RWPE2 (cell line): Measurements from ENCODE around the gene MED16.

ENCODE experiments used
- ATAC-seq: fragments of 200-7000 bp; cut with Tn5 transposase; 3 replicates; pipeline ENCODE4 v1.9.1; 2021; ENCODE audit warnings: low read depth
- DNase-seq: peaks from one replicate; pipeline ENCODE4 v3.0.0-alpha.2; 2020; ENCODE audit warnings: low spot score
- H3K27ac ChIP-seq: fragments of 450-650 bp; 2 replicates; pipeline ENCODE4 v1.5.1; 2017; ENCODE audit warnings: mild to moderate bottlenecking; ENCODE audit not compliant: poor library complexity, severe bottlenecking
- H3K27me3 ChIP-seq: fragments of 250-450 bp; sonication (Bioruptor Pico); 2 replicates; pipeline ENCODE4 v1.5.1; 2021; ENCODE audit warnings: mild to moderate bottlenecking, moderate library complexity; ENCODE audit not compliant: insufficient read depth, poor library complexity, severe bottlenecking
- H3K36me3 ChIP-seq: fragments of 250-450 bp; sonication (Bioruptor Pico); 2 replicates; pipeline ENCODE4 v1.5.1; 2020; ENCODE audit warnings: low read depth, mild to moderate bottlenecking, moderate library complexity
- H3K4me1 ChIP-seq: fragments of 250-450 bp; sonication (Bioruptor Pico); 2 replicates; pipeline ENCODE4 v1.5.1; 2021; ENCODE audit warnings: mild to moderate bottlenecking, moderate library complexity; ENCODE audit not compliant: insufficient read depth, poor library complexity, severe bottlenecking
- H3K4me3 ChIP-seq: fragments of 250-450 bp; sonication (Bioruptor Pico); 2 replicates; pipeline ENCODE4 v1.5.1; 2021; ENCODE audit warnings: mild to moderate bottlenecking, moderate library complexity; ENCODE audit not compliant: severe bottlenecking
- H3K9me3 ChIP-seq: fragments of 250-450 bp; sonication (Bioruptor Pico); 2 replicates; pipeline ENCODE4 v1.5.1; 2021; ENCODE audit warnings: mild to moderate bottlenecking, moderate library complexity; ENCODE audit not compliant: severe bottlenecking
- TF ChIP-seq, protein P1 (sequence below): fragments of 450-650 bp; IDR thresholded peaks from one replicate; pipeline ENCODE4 v1.5.1; 2017; ENCODE audit warnings: mild to moderate bottlenecking, moderate library complexity; ENCODE audit not compliant: poor library complexity, severe bottlenecking

Gene MED16

DNA sequence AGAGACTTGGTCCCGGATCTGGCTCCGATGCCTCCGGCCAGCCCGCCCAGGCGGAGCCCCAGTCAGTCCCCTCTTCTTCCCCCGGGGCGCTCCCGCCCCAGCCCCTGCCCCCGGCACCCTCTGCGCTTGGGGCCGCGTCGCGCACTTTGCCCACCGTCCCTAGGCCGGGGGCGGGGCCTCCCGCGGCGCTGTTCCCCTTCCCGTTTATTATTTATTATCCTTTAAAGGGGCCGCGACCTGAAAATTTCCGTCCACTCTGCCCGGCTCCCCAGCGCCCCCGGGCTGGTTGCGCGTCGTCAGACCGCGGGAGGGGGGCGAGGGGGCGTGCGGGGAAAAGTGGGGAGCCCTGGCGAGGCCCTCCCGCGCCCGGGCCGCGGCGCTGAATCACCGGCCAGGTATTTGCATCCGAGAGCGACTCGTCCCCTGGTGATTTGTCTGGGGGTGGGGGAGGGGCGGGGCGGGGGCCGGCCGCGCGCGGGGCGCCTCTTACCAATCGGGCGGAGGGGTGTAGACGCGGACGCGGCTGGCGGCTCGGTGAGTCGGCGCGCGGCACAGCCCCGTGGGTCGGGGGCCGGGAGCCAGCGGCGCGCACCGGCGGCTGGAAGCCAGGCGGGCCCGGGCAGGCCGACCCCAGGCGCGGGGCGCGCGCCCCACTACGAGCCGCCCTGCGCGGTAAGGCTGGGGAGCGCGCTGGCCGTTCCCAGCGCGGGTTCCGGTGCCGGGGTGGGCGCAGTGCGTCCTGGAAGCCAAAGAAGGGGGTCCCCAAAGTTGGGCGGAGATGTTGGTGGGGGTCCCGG, 32.7 kb upstream of the MED16 start, which contains the start of gene ARID3A:
ARID3A (plus strand) TSS at position 510 of the 797 bp plus-strand sequence. CDS start 3,494 bp downstream, outside the sequence.
- peak within 1 kb of the TSS; percentile 81 for H3K4me3 ChIP-seq
- H3K36me3 ChIP-seq: no peaks in the 10 kb centered on the region
- no peaks in the 10 kb centered on the region for H3K4me1 ChIP-seq
- TF ChIP-seq, protein P1, sequence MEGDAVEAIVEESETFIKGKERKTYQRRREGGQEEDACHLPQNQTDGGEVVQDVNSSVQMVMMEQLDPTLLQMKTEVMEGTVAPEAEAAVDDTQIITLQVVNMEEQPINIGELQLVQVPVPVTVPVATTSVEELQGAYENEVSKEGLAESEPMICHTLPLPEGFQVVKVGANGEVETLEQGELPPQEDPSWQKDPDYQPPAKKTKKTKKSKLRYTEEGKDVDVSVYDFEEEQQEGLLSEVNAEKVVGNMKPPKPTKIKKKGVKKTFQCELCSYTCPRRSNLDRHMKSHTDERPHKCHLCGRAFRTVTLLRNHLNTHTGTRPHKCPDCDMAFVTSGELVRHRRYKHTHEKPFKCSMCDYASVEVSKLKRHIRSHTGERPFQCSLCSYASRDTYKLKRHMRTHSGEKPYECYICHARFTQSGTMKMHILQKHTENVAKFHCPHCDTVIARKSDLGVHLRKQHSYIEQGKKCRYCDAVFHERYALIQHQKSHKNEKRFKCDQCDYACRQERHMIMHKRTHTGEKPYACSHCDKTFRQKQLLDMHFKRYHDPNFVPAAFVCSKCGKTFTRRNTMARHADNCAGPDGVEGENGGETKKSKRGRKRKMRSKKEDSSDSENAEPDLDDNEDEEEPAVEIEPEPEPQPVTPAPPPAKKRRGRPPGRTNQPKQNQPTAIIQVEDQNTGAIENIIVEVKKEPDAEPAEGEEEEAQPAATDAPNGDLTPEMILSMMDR: peak; percentile 15
- H3K9me3 ChIP-seq: no peaks in the 10 kb centered on the region
- peak; percentile 54 for ATAC-seq
- H3K27me3 ChIP-seq: peaks cover 7% of the 10 kb centered on the region
- DNase-seq: peak; percentile 63
- H3K27ac ChIP-seq: peak within 1 kb of the TSS; percentile 70

DNA sequence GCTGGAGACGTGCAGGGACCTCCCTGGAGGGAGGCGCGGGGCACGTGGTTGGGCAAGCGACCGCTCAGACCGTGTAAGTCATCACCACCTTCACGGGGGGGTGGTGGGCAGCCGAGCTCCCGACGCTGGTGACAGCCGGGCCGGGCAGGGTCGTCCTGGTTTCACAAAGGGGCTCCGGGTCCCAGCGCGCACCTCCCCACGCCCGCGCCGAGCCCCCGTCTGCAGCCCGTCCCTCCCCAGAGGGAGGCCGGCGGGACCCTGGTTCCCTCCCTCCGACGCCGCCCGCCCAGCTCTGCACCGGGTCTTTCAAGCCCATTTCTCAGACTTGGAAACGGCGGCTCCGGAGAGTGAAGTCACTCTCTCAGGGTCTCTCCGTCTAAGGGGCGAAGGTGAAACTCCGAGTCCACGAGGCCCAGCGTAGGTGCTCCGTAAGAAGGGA, 32.1 kb upstream of the MED16 start:
- ATAC-seq: peak; percentile 38
- H3K27ac ChIP-seq: peak overlapping the region; percentile 70
- peak; percentile 54 for DNase-seq

DNA sequence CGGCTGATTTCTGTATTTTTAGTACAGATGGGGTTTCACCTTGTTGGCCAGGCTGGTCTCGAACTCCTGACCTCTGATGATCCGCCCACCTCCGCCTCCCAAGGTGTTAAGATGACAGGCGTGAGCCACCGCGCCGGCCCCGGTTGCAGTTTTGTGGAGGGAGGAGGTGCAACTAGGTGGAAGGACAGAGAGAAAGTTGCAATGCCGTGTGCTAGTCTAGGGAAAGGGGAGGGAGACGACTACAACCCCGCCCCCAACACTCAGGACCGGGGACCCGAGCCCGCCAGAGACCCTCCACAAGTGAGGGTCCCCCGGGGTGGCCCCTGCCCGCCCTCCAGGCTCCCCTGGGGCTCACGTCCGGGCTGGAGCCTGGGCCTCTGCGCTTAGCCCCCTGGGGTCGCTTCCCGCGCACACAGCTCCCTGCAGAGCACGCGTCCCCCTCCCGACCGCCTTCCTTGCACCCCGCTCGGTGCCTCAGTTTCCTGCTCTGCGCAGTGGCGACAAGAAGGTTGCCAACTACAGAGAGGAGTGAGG, 31.6 kb upstream of the MED16 start:
- Histone ChIP-seq H3K36me3 (no peaks in the 10 kb centered on the region), H3K27ac (peak overlapping the region; percentile 70), H3K9me3 (no peaks in the 10 kb centered on the region), H3K4me3 (peak overlapping the region; percentile 81), H3K27me3 (peaks cover 17% of the 10 kb centered on the region), H3K4me1 (no peaks in the 10 kb centered on the region)
- TF ChIP-seq, protein P1: no peak
- no peak for ATAC-seq
- DNase-seq: no peak

More for the DNA sequence above, 32.1 kb upstream of the MED16 start:
- H3K4me3 ChIP-seq: peak overlapping the region; percentile 81
- TF ChIP-seq, protein P1: no peak
- no peaks in the 10 kb centered on the region for H3K4me1 ChIP-seq
- no peaks in the 10 kb centered on the region for H3K36me3 ChIP-seq
- no peaks in the 10 kb centered on the region for H3K9me3 ChIP-seq
- peaks cover 12% of the 10 kb centered on the region for H3K27me3 ChIP-seq

DNA sequence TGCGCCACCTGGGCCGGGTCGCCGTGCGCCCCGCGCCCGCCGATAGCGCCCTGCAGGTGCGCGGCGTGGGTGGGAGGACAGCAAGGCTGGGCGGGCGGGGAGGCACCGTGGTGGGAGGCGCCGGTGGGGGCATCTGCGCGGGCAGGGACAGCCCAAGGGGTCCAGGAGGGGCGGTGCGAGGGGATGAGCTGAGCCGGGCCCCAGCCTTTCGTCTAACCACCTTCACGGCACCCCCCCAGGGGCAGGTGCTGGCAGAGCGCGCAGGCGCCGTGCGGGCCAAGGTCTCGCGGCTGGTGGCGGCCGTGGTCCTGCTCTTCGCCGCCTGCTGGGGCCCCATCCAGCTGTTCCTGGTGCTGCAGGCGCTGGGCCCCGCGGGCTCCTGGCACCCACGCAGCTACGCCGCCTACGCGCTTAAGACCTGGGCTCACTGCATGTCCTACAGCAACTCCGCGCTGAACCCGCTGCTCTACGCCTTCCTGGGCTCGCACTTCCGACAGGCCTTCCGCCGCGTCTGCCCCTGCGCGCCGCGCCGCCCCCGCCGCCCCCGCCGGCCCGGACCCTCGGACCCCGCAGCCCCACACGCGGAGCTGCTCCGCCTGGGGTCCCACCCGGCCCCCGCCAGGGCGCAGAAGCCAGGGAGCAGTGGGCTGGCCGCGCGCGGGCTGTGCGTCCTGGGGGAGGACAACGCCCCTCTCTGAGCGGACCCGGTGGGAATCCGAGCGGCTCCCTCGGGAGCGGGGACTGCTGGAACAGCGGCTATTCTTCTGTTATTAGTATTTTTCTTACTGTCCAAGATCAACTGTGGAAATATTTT, 27.3 kb upstream of the MED16 start:
- Histone ChIP-seq H3K4me3 (no peak overlapping the region), H3K9me3 (no peaks in the 10 kb centered on the region), H3K36me3 (no peaks in the 10 kb centered on the region), H3K27me3 (peaks cover 40% of the 10 kb centered on the region), H3K27ac (no peak overlapping the region), H3K4me1 (no peaks in the 10 kb centered on the region)
- TF ChIP-seq, protein P1: no peak
- peak; percentile 59 for DNase-seq
- ATAC-seq: peak; percentile 23; the same call in 2 of the 3 replicates
